ENCODE measurements around the gene PSMD3.

The PSMD3 gene

GRCh38 chr17:40024901-40025300 is 44.3 kb downstream of the PSMD3 start:
- no peak for DNase-seq

GRCh38 chr17:40025559-40025958 is 45.0 kb downstream of the PSMD3 start:
- no peak for DNase-seq

GRCh38 chr17:40025991-40026815 is 45.6 kb downstream of the PSMD3 start:
- no peak for DNase-seq

- DNase-seq = peak; percentile 38
These were observed 46.4 kb downstream of the PSMD3 start for GRCh38 chr17:40026816-40027613.

GRCh38 chr17:40027614-40028012 is 47.0 kb downstream of the PSMD3 start:
- no peak for DNase-seq

GRCh38 chr17:40028595-40028994 is 48.0 kb downstream of the PSMD3 start:
- DNase-seq = no peak

GRCh38 chr17:40031706-40032105 is 51.1 kb downstream of the PSMD3 start:
- no peak for DNase-seq

- DNase-seq = no peak
These were observed 52.0 kb downstream of the PSMD3 start for GRCh38 chr17:40032322-40033320.

- DNase-seq = no peak
These were observed 52.7 kb downstream of the PSMD3 start for GRCh38 chr17:40033339-40033738.

GRCh38 chr17:40034426-40035161 is 54.0 kb downstream of the PSMD3 start:
- DNase-seq = no peak

GRCh38 chr17:40035162-40035559 is 54.6 kb downstream of the PSMD3 start:
- DNase-seq = no peak

- DNase-seq = no peak
These were observed 58.4 kb downstream of the PSMD3 start for GRCh38 chr17:40038882-40039513.

GRCh38 chr17:40041196-40041595 is 60.6 kb downstream of the PSMD3 start:
- no peak for DNase-seq

All from NCI-H1048 (cell line).